Endodermal cell (in vitro differentiated cells): Measurements from ENCODE around the gene FAM13A. TPM values are rescaled to one million over a fixed set of nuclear protein-coding genes. Genes with fewer than 3 reads are reported as not detected.

Experiments
- DNase-seq: peaks from one replicate; pipeline ENCODE4 v3.0.0-alpha.2; 2017
- H3K27ac ChIP-seq: 2 replicates; pipeline ENCODE4 v1.5.1; 2013; ENCODE audit warnings: mild to moderate bottlenecking, low read depth, low read length, moderate library complexity
- H3K27me3 ChIP-seq: 2 replicates; pipeline ENCODE4 v1.6.1; 2013; ENCODE audit warnings: mild to moderate bottlenecking, low read length, moderate library complexity; ENCODE audit not compliant: insufficient read depth, control insufficient read depth, poor library complexity, severe bottlenecking
- H3K36me3 ChIP-seq: 2 replicates; pipeline ENCODE4 v1.7.0; 2013; ENCODE audit warnings: mild to moderate bottlenecking, low read length, moderate library complexity; ENCODE audit not compliant: control insufficient read depth, insufficient read depth
- H3K4me1 ChIP-seq: one replicate; pipeline ENCODE4 v1.7.0; 2013; ENCODE audit warnings: low read length; ENCODE audit not compliant: control insufficient read depth, insufficient read depth
- H3K4me3 ChIP-seq: 2 replicates; pipeline ENCODE4 v1.5.1; 2013; ENCODE audit warnings: mild to moderate bottlenecking, low read length, moderate library complexity
- H3K9ac ChIP-seq: 2 replicates; pipeline ENCODE4 v1.6.1; 2013; ENCODE audit warnings: mild to moderate bottlenecking, low read length, moderate library complexity; ENCODE audit not compliant: poor library complexity, severe bottlenecking; ENCODE audit errors: extremely low read depth
- H3K9me3 ChIP-seq: 2 replicates; pipeline ENCODE4 v1.6.1; 2013; ENCODE audit warnings: mild to moderate bottlenecking, low read length, moderate library complexity; ENCODE audit not compliant: control insufficient read depth
- H3K27ac Mint-ChIP-seq: 2 replicates; pipeline ENCODE4 v1.8.0; 2020; ENCODE audit warnings: mixed read lengths
- H3K27me3 Mint-ChIP-seq: 2 replicates; pipeline ENCODE4 v1.8.0; 2021; ENCODE audit warnings: mild to moderate bottlenecking, mixed read lengths; ENCODE audit not compliant: insufficient read depth
- H3K36me3 Mint-ChIP-seq: 2 replicates; pipeline ENCODE4 v1.8.0; 2020; ENCODE audit warnings: low read depth, mixed read lengths
- H3K4me1 Mint-ChIP-seq: 2 replicates; pipeline ENCODE4 v1.8.0; 2020; ENCODE audit warnings: mixed read lengths
- H3K4me3 Mint-ChIP-seq: 2 replicates; pipeline ENCODE4 v1.8.0; 2020; ENCODE audit warnings: mild to moderate bottlenecking, moderate library complexity, mixed read lengths
- H3K9me3 Mint-ChIP-seq: 2 replicates; pipeline ENCODE4 v1.8.0; 2020; ENCODE audit warnings: mild to moderate bottlenecking, mixed read lengths
- CTCF ChIP-seq: fragments of 200-600 bp; sonication (generic); conservative IDR thresholded peaks from 2 replicates; pipeline ENCODE4 v1.5.0; 2021; ENCODE audit warnings: antibody characterized with exemption, mild to moderate bottlenecking
- WGBS, 2 experiments: methylation state at CpG; one replicate each; pipeline versions ENCODE4 v1.1.5 to v1.1.7; 2013; ENCODE audit warnings: missing lambda C conversion rate in 2 of 2, mixed read lengths in 1 of 2; ENCODE audit not compliant: insufficient coverage in 1 of 2, insufficient read length in 1 of 2; 5-methylcytosine and 5-hydroxymethylcytosine counted together
- total RNA-seq, 2 donors: library from RNA; stranded (reverse); fragmentation: NEBNext Ultra II Directional in 1 of 2; extraction: Animal tissue kit (Norgen Biotek cat#: 25700) in 1 of 2; gene quantifications; 2 replicates in 1 of 2; 3 replicates in 1 of 2; pipeline ENCODE4 v1.2.1, GENCODE V29; 2021

Gene FAM13A
- total RNA-seq, 2 donors from 2014 or later: 13.6 to 17.0 TPM

- DNase-seq: no peak
- Histone ChIP-seq H3K9me3 (no peaks in the 10 kb centered on the region), H3K27me3 (no peaks in the 10 kb centered on the region), H3K27ac (no peak overlapping the region), H3K4me1 (no peaks in the 10 kb centered on the region), H3K4me3 (no peak overlapping the region), H3K9ac (no peak overlapping the region), H3K36me3 (no peaks in the 10 kb centered on the region)
- Mint-ChIP-seq H3K9me3 (no peaks in the 10 kb centered on the region), H3K4me1 (peaks cover 19% of the 10 kb centered on the region), H3K36me3 (no peaks in the 10 kb centered on the region), H3K4me3 (no peak overlapping the region), H3K27me3 (no peaks in the 10 kb centered on the region), H3K27ac (no peak overlapping the region)
- WGBS, 2 experiments: 93 to 94% methylated on average over 2 of the region's 2 CpGs
- no peak for TF ChIP-seq CTCF
These were observed 231.1 kb downstream of the FAM13A start for GRCh38 chr4:88825931-88826330.

GRCh38 chr4:88823058-88823919 lies 233.7 kb downstream of the FAM13A start:
- Mint-ChIP-seq H3K36me3 (no peaks in the 10 kb centered on the region), H3K4me3 (peak overlapping the region; percentile 58), H3K27me3 (no peaks in the 10 kb centered on the region), H3K4me1 (peaks cover 23% of the 10 kb centered on the region), H3K9me3 (no peaks in the 10 kb centered on the region), H3K27ac (peak overlapping the region; percentile 96)
- no peaks in the 10 kb centered on the region for H3K36me3 ChIP-seq
- H3K4me1 ChIP-seq: no peaks in the 10 kb centered on the region
- no peaks in the 10 kb centered on the region for H3K27me3 ChIP-seq
- peak overlapping the region; percentile 4 for H3K9ac ChIP-seq
- 8 to 14% methylated on average over 10 to 16 of the region's 16 CpGs for WGBS, 2 experiments
- peak; percentile 90 for DNase-seq
- TF ChIP-seq CTCF: no peak
- H3K9me3 ChIP-seq: no peaks in the 10 kb centered on the region
- peak overlapping the region; percentile 73 for H3K4me3 ChIP-seq
- H3K27ac ChIP-seq: peak overlapping the region; percentile 80

- Mint-ChIP-seq H3K4me1 (peaks cover 23% of the 10 kb centered on the region), H3K27me3 (no peaks in the 10 kb centered on the region)
These were observed 234.8 kb downstream of the FAM13A start for GRCh38 chr4:88822034-88822789.

More at GRCh38 chr4:88822034-88822789, 234.8 kb downstream of the FAM13A start:
- H3K36me3 Mint-ChIP-seq: no peaks in the 10 kb centered on the region
- Histone ChIP-seq H3K27ac (peak overlapping the region; percentile 80), H3K9me3 (no peaks in the 10 kb centered on the region), H3K36me3 (no peaks in the 10 kb centered on the region), H3K4me1 (no peaks in the 10 kb centered on the region), H3K27me3 (no peaks in the 10 kb centered on the region), H3K4me3 (peak overlapping the region; percentile 73), H3K9ac (no peak overlapping the region)
- H3K27ac Mint-ChIP-seq: no peak overlapping the region
- WGBS, 2 experiments: 86% methylated on average over 4 of the region's 4 CpGs; no CpG with 5 or more reads in 1 of the 2 experiments
- H3K9me3 Mint-ChIP-seq: no peaks in the 10 kb centered on the region
- TF ChIP-seq CTCF: no peak
- peak overlapping the region; percentile 58 for H3K4me3 Mint-ChIP-seq
- DNase-seq: no peak
